ENCODE data around the gene CTXND1.

CTXND1 gene

GRCh38 chr15:80183306-80183705 is 68.7 kb downstream of the CTXND1 start:
- peak in 1 of 58 donors; percentile 7 for DNase-seq

GRCh38 chr15:80182611-80183261 is 69.3 kb downstream of the CTXND1 start:
- DNase-seq = no peak

DNA sequence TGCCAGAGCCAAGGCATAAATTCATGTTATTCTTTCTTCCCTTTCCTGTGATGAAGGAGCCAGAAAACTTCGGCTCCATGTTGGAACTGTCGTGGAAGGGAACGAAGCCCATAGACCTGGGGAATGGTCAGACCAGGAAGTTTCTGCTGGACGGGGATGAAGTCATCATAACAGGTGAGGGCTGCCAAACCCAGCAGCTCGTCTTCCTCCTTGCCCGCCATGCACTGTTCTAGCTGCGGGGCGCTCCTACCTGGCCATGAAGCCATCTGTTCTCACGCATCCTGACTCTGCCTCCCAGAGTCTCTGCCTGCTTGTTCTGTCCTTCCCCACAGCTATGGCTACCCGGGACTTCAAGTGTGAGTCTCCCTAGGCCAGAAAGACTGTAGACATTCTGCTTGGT is 71.0 kb downstream of the CTXND1 start:
- DNase-seq = no peak

GRCh38 chr15:80180468-80180867 is 71.5 kb downstream of the CTXND1 start:
- DNase-seq = no peak

DNA sequence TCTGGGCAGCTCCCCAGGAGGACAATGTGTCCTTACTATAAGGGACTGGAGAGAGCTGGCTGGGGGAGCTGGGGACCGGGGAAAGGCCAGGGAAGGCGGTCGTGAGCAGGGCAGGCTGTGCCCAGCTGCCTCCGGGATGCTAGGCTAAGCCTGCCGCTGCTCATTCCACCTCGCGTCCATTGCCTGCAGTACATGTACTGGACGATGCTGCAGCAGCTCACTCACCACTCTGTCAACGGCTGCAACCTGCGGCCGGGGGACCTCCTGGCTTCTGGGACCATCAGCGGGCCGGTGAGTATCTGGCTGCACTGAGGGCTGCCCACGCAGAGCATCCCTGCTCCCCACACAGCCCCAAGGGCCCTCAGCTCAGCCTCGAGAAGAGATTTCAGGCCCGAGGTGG is 72.1 kb downstream of the CTXND1 start:
- DNase-seq = no peak

GRCh38 chr15:80179025-80179759 is 72.8 kb downstream of the CTXND1 start:
- no peak for DNase-seq

DNA sequence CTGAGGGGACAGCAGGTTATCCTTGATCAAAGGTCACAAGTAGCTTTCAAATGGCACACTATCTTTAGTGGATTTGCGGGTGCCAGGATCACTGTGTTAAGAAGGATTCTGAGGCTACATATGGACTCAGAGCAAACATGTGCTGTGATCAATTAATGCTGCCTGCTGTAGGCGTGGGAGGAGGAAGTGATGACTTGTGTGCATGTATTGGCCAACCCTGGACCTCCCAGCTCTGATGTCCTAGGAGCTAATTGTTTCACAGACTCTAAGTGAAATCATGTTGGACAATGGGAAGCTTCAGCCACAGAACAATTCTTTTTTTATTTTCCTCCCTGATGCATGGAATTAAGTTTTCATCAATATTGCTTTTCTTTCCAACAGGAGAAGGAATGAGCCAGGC is 74.9 kb downstream of the CTXND1 start:
- no peak for DNase-seq

GRCh38 chr15:80176443-80176842 is 75.6 kb downstream of the CTXND1 start:
- no peak for DNase-seq

DNA sequence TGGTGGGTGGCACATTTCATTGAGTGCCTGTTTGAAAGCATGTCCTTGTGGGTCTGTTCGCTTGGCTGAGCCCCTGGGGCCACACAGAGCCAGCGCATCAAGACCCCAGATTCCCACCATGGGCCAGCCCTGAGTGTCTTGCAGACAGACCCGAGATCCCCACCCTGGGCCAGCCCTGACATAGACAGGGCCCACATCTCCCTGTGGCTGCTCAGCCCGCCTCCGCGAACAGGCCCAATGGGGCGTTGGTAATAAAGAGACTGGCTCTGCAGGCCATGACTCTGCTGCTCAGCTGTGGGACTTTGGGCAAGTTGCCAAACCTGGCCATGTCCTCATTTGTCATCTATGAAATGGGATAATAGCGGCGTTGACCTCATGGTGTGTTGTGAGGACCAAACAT is 76.6 kb downstream of the CTXND1 start:
- no peak for DNase-seq

- DNase-seq = peak in 3 of 58 donors; percentile 5 to 18 (median 16)
Observed at GRCh38 chr15:80174017-80174746, 77.8 kb downstream of the CTXND1 start.

DNA sequence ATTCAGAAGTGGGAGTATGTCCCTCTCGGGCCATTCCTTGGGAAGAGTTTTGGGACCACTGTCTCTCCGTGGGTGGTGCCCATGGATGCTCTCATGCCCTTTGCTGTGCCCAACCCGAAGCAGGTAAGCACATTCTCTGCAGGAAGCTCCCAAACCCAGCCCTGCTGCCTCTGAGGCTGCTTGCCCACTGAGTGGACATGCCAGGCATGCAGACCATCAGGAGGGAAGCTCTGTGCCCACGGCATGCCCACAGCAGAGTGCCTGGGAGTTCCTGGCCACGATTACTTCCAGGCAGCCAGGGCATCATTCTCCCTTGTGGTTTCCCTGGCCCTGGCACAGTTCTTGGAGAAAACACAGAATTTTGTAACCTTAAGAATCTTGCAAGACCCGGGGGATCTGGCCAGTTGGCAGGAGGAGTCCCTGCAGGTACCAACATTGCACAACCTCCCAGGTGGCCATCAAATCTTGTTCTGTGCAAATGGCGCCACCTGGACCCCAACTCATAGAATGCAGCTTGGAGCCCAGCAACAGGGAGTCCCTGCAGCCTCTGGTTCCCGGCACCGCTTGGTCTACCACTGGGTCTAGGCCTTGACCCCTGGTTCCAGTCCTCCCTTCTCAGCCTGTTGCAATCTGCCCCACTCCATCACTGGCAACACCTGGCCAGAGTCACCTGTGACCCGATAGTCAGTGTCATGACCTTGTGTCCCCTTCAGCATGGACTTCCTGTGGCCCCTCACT is 78.8 kb downstream of the CTXND1 start:
- DNase-seq = peak in 36 of 58 donors; percentile 8 to 72 (median 18)

DNA sequence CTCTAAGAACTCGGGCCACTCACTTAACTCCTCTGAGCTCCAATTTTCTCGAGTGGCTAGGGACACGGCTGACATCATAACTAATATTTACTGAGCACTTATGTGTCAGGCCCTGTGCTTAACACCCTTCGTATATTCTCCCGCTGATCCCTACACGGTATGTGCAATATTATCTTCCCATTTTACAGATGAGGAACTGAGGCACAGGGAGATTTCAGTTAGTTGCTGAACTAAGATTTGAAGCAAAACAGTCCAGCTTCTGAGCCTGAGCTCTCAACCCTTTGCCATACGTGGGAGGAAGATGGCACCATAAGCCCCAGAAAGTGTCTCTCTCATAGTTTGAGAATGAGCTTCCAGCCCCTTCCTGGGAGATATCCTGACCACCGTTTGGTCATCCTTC is 79.6 kb downstream of the CTXND1 start:
- no peak for DNase-seq

DNA sequence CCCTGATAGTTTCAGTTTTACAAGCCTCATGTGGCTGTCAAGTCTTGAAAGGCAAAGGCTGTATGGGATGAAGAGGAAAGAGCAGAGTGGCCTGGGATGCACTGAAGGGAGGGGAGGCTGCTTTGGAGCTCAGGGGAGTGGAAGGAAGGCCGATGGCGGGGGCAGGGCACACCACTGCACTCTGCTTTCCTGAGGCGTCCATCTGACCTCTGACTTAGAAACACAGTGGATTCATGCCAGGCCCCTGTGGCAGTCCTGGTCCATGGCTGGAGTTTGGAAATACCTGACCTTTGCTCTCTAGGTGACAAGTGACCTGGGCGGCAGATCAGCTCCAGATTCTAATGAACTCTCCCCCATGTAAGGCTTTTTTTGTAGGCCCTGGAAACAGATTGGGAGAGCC is 80.2 kb downstream of the CTXND1 start:
- DNase-seq = no peak

- no peak for DNase-seq
Observed at GRCh38 chr15:80170596-80170995, 81.4 kb downstream of the CTXND1 start.

DNA sequence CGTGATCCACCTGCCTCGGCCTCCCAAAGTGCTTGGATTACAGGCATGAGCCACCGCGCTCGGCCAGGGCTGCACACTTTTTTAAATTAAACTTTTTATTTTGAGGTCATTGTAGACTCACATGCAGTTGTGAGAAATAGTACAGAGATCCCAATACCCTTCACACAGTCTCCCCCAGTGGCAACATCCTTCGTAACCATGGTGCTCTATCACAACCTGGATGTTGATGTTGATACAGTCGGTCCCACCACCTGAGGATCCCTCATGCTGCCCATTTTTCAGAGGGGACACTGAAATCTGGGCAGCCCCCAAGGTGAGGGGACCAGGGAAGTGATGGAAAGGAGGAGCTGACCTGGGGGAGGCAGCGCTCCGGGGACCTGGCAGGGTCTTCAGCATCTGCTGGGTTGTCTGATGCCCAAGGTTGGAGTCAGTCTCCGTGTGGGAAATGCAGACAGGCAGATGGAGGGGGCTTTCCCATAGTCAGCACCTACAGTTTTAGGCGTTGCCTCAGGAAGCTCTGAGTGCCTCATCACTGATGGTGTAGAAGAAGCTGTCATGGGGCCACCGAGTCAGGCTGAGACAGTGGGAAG is 82.2 kb downstream of the CTXND1 start:
- no peak for DNase-seq

- DNase-seq = no peak
Observed at GRCh38 chr15:80168421-80168820, 83.6 kb downstream of the CTXND1 start.

DNA sequence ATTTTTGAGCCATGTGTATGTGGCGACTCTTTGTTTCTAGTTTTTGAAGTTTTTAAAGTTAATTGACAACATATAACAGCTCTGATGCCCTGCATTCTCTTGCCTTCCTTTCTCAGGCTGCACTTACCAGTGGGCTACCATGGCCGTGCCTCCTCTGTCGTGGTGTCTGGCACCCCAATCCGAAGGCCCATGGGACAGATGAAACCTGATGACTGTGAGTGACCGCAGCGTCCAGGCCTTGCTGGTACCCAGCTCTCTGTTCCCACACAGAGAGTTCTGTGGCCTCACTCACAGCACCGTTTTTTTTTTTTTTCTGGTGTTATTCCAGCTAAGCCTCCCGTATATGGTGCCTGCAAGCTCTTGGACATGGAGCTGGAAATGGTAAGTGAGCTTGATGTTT is 84.1 kb downstream of the CTXND1 start:
- no peak for DNase-seq

DNA sequence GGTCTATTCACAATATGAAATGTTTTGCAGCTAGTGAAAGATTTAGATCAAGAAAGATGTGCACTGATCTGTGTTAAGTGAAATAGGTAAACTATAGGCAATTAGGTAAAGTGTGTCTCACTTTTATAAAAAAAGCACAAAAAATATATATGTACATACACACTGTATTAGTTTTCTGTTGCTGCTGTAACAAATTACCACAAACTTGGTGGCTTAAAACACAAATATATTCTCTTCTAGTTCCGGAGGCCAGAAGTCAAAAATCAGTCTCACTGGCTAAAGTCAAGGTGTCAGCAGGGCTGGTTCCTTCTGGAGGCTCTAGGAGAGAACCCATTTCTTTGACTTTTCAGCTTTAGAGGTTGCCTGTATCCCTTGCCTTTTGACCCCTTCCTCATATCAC is 88.1 kb downstream of the CTXND1 start:
- DNase-seq = no peak

GRCh38 chr15:80163217-80163616 is 88.8 kb downstream of the CTXND1 start:
- DNase-seq = no peak

GRCh38 chr15:80162059-80162554 is 89.9 kb downstream of the CTXND1 start:
- no peak for DNase-seq

GRCh38 chr15:80161468-80162016 is 90.5 kb downstream of the CTXND1 start:
- DNase-seq = no peak
